K562 (cell line): ENCODE measurements around the gene USP48. TPM values are rescaled to one million over a fixed set of nuclear protein-coding genes. Genes with fewer than 3 reads are reported as not detected.

Experiments
- ARID1B ChIP-seq: fragments of 450-650 bp; IDR thresholded peaks from 2 replicates; pipeline ENCODE4 v1.6.1; 2016; ENCODE audit warnings: antibody characterized with exemption, mild to moderate bottlenecking, inconsistent platforms
- CREB1 ChIP-seq, 2 experiments: sonication (generic) in 1 of 2; formaldehyde crosslinking in 1 of 2; IDR thresholded peaks; 2 replicates each; pipeline versions ENCODE4 v1.6.1 to v1.8.0; 2012 to 2022; ENCODE audit warnings: inconsistent platforms in 1 of 2, mild to moderate bottlenecking in 1 of 2, missing genetic modification reagents in 1 of 2, moderate library complexity in 1 of 2
- GATA2 ChIP-seq: sonication (generic); formaldehyde crosslinking; IDR thresholded peaks from 2 replicates; pipeline ENCODE4 v1.4.0; 2020; ENCODE audit warnings: mild to moderate bottlenecking, missing genetic modification reagents
- NR2C1 ChIP-seq, 2 experiments: fragments of 450-650 bp; IDR thresholded peaks; 2 replicates each; pipeline ENCODE4 v1.6.1; 2017; ENCODE audit warnings: mild to moderate bottlenecking in 2 of 2, antibody characterized with exemption in 1 of 2, inconsistent platforms in 1 of 2, missing compliant biosample characterization in 1 of 2, missing genetic modification characterization in 1 of 2
- PHB2 ChIP-seq: fragments of 450-650 bp; IDR thresholded peaks from 2 replicates; pipeline ENCODE4 v1.6.1; 2017; ENCODE audit warnings: low read depth
- SMAD4 ChIP-seq: fragments of 250-450 bp; sonication (Bioruptor Pico); conservative IDR thresholded peaks from 2 replicates; pipeline ENCODE4 v1.8.0; 2021; ENCODE audit warnings: inconsistent platforms, mild to moderate bottlenecking, moderate library complexity
- SOX6 ChIP-seq: fragments of 450-650 bp; IDR thresholded peaks from 2 replicates; pipeline ENCODE4 v1.6.1; 2014; ENCODE audit warnings: mild to moderate bottlenecking
- STAG1 ChIP-seq: sonication (generic); formaldehyde crosslinking; IDR thresholded peaks from 2 replicates; pipeline ENCODE4 v1.5.0; 2020; ENCODE audit warnings: missing genetic modification reagents, borderline replicate concordance
- TSC22D4 ChIP-seq: fragments of 450-650 bp; IDR thresholded peaks from 2 replicates; pipeline ENCODE4 v1.6.1; 2016; ENCODE audit warnings: missing genetic modification characterization, missing biosample characterization, control low read depth
- ZFP36 ChIP-seq: fragments of 150-350 bp; IDR thresholded peaks from 2 replicates; pipeline ENCODE4 v1.6.1; 2018; ENCODE audit warnings: low read length, low read depth; ENCODE audit not compliant: partially characterized antibody
- ZNF143 ChIP-seq: sonication (generic); formaldehyde crosslinking; IDR thresholded peaks from 2 replicates; pipeline ENCODE4 v1.9.0; 2022; ENCODE audit warnings: mild to moderate bottlenecking, missing genetic modification reagents
- ZNF551 ChIP-seq: fragments of 250-450 bp; sonication (Bioruptor Pico); IDR thresholded peaks from 2 replicates; pipeline ENCODE4 v1.5.0; 2021; ENCODE audit warnings: mild to moderate bottlenecking, moderate library complexity
- ZNF764 ChIP-seq: fragments of 250-450 bp; sonication (Bioruptor Pico); IDR thresholded peaks from 2 replicates; pipeline ENCODE4 v1.4.0; 2020; ENCODE audit warnings: low read depth, mild to moderate bottlenecking, moderate library complexity
- polyA plus RNA-seq, 8 experiments: library from polyadenylated mRNA; depleted of rRNA in 4 of 8; stranded (reverse) in 5 of 8; unstranded in 3 of 8; fragments of >200 nt; fragmentation: Nextera tagmentation in 2 of 8; fragmentation: Illumina TruSeq in 1 of 8; extraction: Ambion mirVana in 2 of 8; extraction: Trizol in 1 of 8; gene quantifications; 2 replicates each; pipeline versions ENCODE4 v1.2.1 to v1.2.3, GENCODE V29; 2011 to 2014; ENCODE audit warnings: inconsistent platforms in 1 of 8, missing spikeins in 1 of 8
- total RNA-seq, 7 experiments: library from RNA; depleted of rRNA in 6 of 7; stranded (reverse); fragments of >200 nt in 6 of 7; fragmentation: Illumina TruSeq in 2 of 7; extraction: Trizol in 2 of 7; gene quantifications; 2 replicates each; pipeline versions ENCODE4 v1.2.1 to v1.2.3, GENCODE V29; 2011 to 2021; ENCODE audit warnings: low replicate concordance in 1 of 7
- TF ChIP-seq, protein P1 (sequence below): sonication (generic); formaldehyde crosslinking; IDR thresholded peaks from 2 replicates; pipeline ENCODE4 v1.8.0; 2022; ENCODE audit warnings: mild to moderate bottlenecking, missing genetic modification reagents
- TF ChIP-seq, protein P2 (sequence below), 2 experiments: fragments of 450-650 bp in 1 of 2; sonication (generic) in 1 of 2; formaldehyde crosslinking in 1 of 2; IDR thresholded peaks in 1 of 2; conservative IDR thresholded peaks in 1 of 2; 2 replicates each; pipeline versions ENCODE4 v1.6.1 to v1.8.1; 2016 to 2023; ENCODE audit warnings: mild to moderate bottlenecking in 2 of 2, moderate library complexity in 2 of 2, inconsistent platforms in 1 of 2, missing genetic modification reagents in 1 of 2
- TF ChIP-seq, protein P3 (sequence below): fragments of 250-450 bp; sonication (Bioruptor Pico); IDR thresholded peaks from 2 replicates; pipeline ENCODE4 v1.5.0; 2021; ENCODE audit warnings: mild to moderate bottlenecking, borderline replicate concordance
- TF ChIP-seq, protein P4 (sequence below): sonication (generic); formaldehyde crosslinking; IDR thresholded peaks from 2 replicates; pipeline ENCODE4 v1.8.0; 2022; ENCODE audit warnings: mild to moderate bottlenecking, missing genetic modification reagents
- TF ChIP-seq, protein P5 (sequence below): fragments of 450-650 bp; IDR thresholded peaks from 2 replicates; pipeline ENCODE4 v1.6.1; 2016
- TF ChIP-seq, protein P6 (sequence below): fragments of 450-650 bp; IDR thresholded peaks from 2 replicates; pipeline ENCODE4 v1.7.1; 2018; ENCODE audit warnings: mild to moderate bottlenecking, low read depth; ENCODE audit not compliant: partially characterized antibody

Gene USP48
- total and polyA plus RNA-seq, 9 of the 15 experiments (the other 6 are each of a cell fraction or from before 2014, with no cell fraction given), result 23.3 to 123 (median 106) TPM

DNA sequence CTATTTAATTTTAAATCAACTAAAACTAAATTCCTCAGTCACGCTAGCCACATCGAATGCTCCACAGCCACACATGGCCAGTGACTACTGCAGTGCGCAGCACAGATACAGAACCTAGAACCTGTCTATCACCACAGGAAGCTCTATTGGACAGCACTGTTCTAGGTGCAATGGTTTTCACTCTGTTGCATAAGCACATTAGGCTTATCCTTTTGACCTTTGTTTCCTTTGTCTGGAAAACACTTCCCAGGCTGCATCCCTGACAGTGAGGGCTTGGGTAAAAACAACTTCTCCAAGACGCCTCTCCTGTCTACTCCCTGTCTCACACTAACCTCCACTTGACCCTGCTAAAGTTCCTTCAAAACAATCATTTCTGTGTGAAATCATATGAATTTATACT is 80.2 kb downstream of the USP48 start (continued):
- no peak for TF ChIP-seq ZNF551 (CRISPR knock-in tag)
- TF ChIP-seq STAG1 (CRISPR knock-in tag), result no peak
- TF ChIP-seq PHB2, result no peak
- TF ChIP-seq, protein P1, sequence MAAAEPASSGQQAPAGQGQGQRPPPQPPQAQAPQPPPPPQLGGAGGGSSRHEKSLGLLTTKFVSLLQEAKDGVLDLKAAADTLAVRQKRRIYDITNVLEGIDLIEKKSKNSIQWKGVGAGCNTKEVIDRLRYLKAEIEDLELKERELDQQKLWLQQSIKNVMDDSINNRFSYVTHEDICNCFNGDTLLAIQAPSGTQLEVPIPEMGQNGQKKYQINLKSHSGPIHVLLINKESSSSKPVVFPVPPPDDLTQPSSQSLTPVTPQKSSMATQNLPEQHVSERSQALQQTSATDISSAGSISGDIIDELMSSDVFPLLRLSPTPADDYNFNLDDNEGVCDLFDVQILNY (CRISPR knock-in tag), result no peak
- peak; percentile 39; the same call in 1 of the 2 replicates for TF ChIP-seq SOX6
- TF ChIP-seq CREB1 (IDR thresholded peaks at IDR 0.05), result no peak
- no peak for TF ChIP-seq CREB1 (CRISPR knock-in tag; IDR thresholded peaks at IDR 0.05)
- TF ChIP-seq ZNF143, result no peak
- TF ChIP-seq, protein P2, sequence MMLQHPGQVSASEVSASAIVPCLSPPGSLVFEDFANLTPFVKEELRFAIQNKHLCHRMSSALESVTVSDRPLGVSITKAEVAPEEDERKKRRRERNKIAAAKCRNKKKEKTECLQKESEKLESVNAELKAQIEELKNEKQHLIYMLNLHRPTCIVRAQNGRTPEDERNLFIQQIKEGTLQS (IDR thresholded peaks at IDR 0.05), result peak; percentile 20; the same call in 1 of the 2 replicates
- TF ChIP-seq, protein P2 (CRISPR knock-in tag; conservative IDR thresholded peaks at IDR 0.05), result no peak
- TF ChIP-seq, protein P3, sequence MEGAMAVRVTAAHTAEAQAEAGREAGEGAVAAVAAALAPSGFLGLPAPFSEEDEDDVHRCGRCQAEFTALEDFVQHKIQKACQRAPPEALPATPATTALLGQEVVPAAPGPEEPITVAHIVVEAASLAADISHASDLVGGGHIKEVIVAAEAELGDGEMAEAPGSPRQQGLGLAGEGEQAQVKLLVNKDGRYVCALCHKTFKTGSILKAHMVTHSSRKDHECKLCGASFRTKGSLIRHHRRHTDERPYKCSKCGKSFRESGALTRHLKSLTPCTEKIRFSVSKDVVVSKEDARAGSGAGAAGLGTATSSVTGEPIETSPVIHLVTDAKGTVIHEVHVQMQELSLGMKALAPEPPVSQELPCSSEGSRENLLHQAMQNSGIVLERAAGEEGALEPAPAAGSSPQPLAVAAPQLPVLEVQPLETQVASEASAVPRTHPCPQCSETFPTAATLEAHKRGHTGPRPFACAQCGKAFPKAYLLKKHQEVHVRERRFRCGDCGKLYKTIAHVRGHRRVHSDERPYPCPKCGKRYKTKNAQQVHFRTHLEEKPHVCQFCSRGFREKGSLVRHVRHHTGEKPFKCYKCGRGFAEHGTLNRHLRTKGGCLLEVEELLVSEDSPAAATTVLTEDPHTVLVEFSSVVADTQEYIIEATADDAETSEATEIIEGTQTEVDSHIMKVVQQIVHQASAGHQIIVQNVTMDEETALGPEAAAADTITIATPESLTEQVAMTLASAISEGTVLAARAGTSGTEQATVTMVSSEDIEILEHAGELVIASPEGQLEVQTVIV (CRISPR knock-in tag), result no peak
- TF ChIP-seq, protein P4, sequence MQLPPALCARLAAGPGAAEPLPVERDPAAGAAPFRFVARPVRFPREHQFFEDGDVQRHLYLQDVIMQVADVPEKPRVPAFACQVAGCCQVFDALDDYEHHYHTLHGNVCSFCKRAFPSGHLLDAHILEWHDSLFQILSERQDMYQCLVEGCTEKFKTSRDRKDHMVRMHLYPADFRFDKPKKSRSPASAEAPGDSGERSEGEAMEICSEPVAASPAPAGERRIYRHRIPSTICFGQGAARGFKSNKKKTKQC (CRISPR knock-in tag), result no peak
- TF ChIP-seq ARID1B, result no peak
- peak; percentile 80 for TF ChIP-seq SMAD4 (CRISPR knock-in tag)
- TF ChIP-seq TSC22D4 (tag), result no peak
- TF ChIP-seq, protein P5, sequence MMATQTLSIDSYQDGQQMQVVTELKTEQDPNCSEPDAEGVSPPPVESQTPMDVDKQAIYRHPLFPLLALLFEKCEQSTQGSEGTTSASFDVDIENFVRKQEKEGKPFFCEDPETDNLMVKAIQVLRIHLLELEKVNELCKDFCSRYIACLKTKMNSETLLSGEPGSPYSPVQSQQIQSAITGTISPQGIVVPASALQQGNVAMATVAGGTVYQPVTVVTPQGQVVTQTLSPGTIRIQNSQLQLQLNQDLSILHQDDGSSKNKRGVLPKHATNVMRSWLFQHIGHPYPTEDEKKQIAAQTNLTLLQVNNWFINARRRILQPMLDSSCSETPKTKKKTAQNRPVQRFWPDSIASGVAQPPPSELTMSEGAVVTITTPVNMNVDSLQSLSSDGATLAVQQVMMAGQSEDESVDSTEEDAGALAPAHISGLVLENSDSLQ, result peak; percentile 50; the same call in 1 of the 2 replicates
- TF ChIP-seq, protein P6, sequence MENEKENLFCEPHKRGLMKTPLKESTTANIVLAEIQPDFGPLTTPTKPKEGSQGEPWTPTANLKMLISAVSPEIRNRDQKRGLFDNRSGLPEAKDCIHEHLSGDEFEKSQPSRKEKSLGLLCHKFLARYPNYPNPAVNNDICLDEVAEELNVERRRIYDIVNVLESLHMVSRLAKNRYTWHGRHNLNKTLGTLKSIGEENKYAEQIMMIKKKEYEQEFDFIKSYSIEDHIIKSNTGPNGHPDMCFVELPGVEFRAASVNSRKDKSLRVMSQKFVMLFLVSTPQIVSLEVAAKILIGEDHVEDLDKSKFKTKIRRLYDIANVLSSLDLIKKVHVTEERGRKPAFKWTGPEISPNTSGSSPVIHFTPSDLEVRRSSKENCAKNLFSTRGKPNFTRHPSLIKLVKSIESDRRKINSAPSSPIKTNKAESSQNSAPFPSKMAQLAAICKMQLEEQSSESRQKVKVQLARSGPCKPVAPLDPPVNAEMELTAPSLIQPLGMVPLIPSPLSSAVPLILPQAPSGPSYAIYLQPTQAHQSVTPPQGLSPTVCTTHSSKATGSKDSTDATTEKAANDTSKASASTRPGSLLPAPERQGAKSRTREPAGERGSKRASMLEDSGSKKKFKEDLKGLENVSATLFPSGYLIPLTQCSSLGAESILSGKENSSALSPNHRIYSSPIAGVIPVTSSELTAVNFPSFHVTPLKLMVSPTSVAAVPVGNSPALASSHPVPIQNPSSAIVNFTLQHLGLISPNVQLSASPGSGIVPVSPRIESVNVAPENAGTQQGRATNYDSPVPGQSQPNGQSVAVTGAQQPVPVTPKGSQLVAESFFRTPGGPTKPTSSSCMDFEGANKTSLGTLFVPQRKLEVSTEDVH, result peak; percentile 85
- no peak for TF ChIP-seq ZFP36
- no peak for TF ChIP-seq NR2C1 (IDR thresholded peaks at IDR 0.05)
- TF ChIP-seq NR2C1 (tag; IDR thresholded peaks at IDR 0.05), result peak; percentile 58
- TF ChIP-seq ZNF764, result no peak
- no peak for TF ChIP-seq GATA2 (CRISPR knock-in tag)
